ENCODE results near the gene SLC3A2.
A peak's percentile ranks its signal among the peaks of the same experiment; 100 is the strongest.

The SLC3A2 gene

DNA sequence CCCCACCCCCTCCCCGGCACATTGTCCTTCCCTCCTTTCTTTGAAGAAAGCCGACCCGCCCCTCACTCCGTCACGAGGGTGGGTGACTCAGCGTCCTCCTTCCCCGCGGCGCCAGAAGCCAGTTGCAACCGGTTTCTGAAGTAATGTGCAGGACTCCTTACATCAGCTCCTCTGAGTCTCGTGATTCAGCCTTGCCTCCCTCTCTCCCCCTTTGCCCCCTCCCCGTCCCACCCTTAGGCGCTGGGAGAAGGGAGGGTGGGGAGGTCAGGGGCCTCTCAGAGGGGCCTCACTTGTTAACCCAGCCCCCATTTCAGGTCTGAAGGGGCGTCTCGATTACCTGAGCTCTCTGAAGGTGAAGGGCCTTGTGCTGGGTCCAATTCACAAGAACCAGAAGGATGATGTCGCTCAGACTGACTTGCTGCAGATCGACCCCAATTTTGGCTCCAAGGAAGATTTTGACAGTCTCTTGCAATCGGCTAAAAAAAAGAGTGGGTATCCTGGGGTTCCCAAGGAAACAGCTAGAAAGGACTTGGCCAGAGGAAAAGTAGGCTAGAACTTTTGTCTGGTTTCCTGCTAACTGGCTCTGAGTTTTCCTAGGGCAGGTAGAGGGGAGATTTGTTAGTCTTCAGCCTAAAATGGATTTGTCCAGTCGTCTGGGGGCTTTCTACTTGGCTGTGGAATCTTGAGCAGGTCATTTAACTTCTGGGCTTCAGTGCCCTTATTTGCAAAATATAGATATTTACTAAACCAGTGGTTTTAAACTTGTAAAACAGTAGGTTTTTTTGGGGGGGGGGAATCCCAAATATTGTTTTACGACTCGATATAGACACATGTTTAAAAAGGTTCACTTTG is 1.1 kb downstream of the SLC3A2 start:
- peak; percentile 84 for DNase-seq

DNA sequence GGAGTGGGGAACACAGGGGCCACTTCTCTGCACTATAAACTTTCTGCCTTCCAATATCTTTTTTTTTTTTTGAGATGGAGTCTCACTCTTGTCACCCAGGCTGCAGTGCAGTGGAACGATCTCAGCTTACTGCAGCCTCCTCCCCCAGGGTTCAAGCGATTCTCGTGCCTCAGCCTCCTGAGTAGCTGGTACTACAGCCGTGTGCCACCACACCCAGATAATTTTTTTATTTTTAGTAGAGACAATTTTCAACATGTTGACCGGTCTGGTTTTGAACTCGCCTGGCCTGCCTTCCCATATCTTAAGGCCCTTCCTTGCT is 1.7 kb downstream of the SLC3A2 start:
- no peak for DNase-seq

GRCh38 chr11:62882788-62883501 is 2.2 kb downstream of the SLC3A2 start:
- no peak for DNase-seq

DNA sequence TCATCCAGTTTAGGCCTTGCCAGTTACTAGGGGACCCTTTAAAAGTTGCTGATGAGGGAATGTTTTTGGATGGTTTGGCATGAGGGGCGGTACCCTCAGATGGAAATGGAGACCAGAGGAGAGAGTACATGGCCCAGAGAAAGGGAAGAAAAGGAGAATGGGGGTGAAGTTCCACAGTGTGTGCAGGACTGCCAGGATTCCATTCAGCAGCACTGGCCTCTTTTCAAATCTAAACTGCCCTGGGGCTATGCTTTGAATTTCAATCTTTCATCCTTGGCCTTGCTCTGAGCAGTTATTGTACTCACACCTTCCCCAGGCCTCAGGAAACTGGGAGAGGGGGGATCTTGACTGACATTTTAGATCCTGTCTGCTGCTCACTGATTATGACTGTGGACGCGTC is 3.0 kb downstream of the SLC3A2 start:
- no peak for DNase-seq

- DNase-seq: no peak
These were observed 4.5 kb downstream of the SLC3A2 start for GRCh38 chr11:62885137-62885750.

DNA sequence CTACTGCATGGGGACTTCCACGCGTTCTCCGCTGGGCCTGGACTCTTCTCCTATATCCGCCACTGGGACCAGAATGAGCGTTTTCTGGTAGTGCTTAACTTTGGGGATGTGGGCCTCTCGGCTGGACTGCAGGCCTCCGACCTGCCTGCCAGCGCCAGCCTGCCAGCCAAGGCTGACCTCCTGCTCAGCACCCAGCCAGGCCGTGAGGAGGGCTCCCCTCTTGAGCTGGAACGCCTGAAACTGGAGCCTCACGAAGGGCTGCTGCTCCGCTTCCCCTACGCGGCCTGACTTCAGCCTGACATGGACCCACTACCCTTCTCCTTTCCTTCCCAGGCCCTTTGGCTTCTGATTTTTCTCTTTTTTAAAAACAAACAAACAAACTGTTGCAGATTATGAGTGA is 7.7 kb downstream of the SLC3A2 start:
- no peak for DNase-seq

DNA sequence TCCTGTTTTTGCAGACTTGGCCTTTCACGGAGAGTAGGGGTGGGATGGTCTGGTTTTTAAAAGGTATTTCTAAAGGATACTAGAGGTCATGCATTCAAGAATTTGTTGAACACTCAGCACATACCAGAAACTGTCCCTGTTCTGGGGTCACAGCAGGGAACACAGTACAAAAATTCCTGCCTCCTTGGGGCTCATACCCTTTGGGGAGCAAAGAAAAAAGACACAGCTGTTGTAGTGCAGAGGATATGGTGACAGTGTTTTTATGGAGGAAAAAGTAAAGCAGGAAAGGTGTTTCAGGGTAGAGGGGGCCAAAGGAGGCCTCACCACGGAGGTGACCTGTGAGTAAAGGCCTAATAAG is 8.4 kb downstream of the SLC3A2 start:
- DNase-seq: no peak

DNA sequence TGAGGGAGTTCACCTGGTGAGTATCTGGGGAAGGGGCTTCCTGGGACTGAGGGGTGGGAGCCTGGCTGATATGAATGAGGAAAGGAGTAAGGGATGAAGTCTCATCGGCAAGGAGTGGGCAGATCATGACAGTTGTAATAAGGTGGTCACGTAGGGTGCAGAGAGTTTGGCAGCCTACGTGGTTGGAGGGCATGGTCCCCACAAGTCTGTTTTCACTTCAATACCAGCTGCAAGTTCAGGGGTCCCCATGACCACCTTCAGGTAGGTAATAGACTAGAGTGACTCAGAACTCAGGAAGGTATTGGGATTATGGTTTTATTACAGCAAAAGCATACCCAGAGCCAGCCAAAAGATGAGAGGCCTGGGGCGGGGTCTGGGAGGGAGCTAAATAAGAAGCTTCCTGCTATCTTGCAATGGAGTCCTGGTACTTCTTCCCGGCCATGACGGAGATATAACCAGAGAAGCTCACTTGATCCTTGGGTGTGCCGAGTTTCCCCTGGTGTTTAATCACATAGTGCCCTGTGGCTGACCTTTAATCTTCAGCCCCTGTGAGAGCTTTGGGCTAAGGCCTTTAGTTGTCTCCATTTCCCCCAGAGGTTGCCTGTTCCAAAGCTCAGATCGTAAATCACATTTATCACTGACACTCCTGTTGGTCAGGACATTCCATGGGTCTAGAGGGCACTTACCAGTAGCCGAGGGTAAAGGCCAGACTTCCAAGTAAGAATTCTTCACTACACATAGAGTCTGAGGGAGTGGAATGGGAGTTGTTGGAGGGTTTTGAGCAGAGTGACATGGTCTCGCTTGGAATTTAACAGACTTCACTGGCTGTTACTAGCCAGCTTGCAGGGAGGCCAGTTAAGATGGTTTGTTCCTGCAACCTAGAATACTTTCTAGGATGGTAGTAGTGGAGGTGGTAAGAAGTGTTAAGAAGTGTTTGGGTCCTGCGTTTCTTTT is 9.1 kb downstream of the SLC3A2 start:
- no peak for DNase-seq

DNA sequence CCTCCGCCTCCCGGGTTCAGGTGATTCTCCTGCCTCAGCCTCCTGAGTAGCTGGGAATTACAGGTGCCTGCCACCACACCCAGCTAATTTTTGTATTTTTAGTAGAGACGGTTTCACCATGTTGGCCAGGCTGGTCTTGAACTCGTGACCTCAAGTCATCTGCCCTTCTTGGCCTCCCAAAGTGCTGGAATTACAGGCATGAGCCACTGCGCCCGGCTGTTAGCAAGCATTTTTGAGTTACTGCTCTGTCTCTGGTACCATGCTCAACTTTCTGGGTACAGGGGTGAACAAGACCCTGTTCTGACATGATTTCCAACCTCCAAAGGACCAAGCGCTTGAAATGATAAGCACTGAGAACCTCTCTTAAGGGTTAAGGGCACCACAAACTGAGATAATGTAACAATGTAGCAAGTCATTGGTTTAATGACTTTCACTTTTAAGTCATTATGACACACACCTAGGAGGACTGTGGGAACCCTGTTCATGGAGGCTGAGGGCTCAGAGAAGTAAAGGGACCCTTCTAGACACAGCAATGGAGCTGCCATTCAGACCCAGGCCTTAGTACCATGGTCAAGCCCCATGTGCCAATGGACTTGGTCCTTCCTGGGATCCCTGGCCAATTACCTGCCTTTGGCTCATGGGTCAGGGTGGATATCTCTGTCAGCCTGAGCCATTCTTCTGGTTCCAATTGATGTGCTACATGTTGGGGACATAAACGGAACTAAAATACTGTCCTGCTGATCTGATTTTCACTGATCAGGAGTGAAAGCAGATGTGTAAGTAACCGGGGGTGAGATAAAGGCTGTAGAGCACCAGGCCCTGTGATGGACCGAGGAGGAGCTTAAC is 11.6 kb downstream of the SLC3A2 start:
- no peak for DNase-seq

DNA sequence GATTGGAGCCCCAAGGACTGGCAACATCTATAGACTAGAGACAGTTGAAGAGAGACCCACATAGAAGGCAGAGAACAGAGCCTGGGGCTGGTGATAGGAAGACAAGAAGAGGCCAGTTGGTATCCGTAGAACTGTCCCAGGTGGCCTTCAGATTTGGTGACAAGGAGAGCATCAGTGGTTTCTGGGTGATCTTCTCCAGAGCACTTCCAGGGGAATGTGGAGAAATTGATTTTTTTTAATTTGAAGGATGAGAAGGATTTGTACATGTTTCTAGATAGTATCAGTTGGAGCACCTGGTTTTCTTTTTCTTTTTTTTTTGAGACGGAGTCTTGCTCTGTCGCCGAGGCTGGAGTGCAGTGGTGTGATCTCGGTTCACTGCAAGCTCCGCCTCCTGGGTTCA is 14.8 kb downstream of the SLC3A2 start:
- DNase-seq: no peak

GRCh38 chr11:62896049-62896448 is 15.4 kb downstream of the SLC3A2 start:
- no peak for DNase-seq

GRCh38 chr11:62897311-62897710 is 16.6 kb downstream of the SLC3A2 start:
- DNase-seq: no peak

DNA sequence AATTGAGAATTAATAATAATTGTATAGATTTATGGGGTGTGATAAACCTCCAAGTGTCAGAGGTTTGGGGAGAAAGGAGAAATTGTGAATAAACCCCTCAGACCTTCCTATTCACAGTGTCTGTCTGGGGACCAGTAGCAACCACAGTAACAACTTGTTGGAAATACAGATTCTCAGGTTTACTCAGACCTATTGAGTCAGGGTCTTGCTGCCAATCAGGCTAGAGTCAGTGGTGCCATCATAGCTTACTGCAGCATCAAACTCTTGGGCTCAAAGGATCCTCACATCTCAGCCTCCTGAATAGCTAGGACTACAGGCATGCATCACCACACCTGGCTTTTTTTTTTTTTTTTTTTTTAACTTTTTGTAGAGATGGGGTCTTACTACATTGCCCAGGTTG is 17.3 kb downstream of the SLC3A2 start:
- DNase-seq: no peak

- DNase-seq: no peak
These were observed 22.2 kb downstream of the SLC3A2 start for GRCh38 chr11:62902932-62903331.

GRCh38 chr11:62905296-62905695 is 24.6 kb downstream of the SLC3A2 start:
- no peak for DNase-seq

DNA sequence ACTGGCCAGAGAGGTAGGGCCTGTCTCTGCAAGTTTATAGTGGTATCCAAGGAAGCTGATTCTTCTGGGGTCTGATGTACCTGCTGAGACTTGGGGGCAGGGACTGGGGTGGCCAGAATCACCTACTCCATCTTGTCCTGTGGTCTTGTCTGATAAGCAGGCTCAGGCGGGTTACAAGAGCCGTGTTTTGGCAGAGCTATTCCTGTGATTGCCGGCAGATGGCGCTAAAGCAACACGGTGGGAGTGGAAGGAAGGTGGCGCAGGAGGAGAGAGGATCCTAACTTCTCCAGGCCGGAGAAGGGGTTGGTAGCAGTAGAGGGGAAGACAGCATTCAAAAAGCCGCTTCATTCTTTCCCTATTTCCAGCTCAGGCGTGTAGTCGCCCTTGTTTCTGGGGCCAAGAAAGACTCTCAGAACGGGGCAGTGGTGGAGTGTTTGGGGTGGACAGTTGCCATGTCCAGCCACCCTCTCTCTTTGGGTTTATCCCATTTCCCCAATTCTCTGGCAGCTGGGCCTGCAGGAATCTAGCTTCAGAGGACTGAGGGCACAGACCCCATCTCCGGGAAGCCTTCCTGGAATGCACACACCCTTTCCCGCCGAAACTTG is 25.3 kb downstream of the SLC3A2 start:
- DNase-seq: peak; percentile 50

- DNase-seq: no peak
These were observed 27.9 kb downstream of the SLC3A2 start for GRCh38 chr11:62908468-62909072.

GRCh38 chr11:62909107-62909894 is 28.6 kb downstream of the SLC3A2 start:
- DNase-seq: peak; percentile 23

GRCh38 chr11:62910141-62910882 is 29.6 kb downstream of the SLC3A2 start:
- DNase-seq: no peak
